HEK293 (cell line): ENCODE results near the gene DBNL.
"Not testable (repeated sequence)": the region's sequence is repeated elsewhere in the genome, so short reads cannot be mapped to it uniquely, and the experiment has no call there.

Source experiments
- CTCF ChIA-PET: fragments of 350-600 bp; formaldehyde crosslinking; extraction: SDS; loops from one replicate; lab custom pipeline; 2021; ENCODE audit warnings: antibody characterized with exemption; lab: Yijun Ruan, JAX
- POLR2A ChIA-PET: fragments of 300-600 bp; formaldehyde crosslinking; extraction: SDS; loops from one replicate; lab custom pipeline; 2020; ENCODE audit warnings: antibody characterized with exemption, inconsistent platforms; lab: Yijun Ruan, JAX
- H3K27ac ChIP-seq: fragments of 200-500 bp; sonication (Bioruptor generic); 2 replicates; pipeline ENCODE4 v1.5.1; 2014; ENCODE audit warnings: low read depth, low read length, control low read depth, inconsistent platforms; ENCODE audit errors: extremely low read depth
- H3K36me3 ChIP-seq, 2 experiments: fragments of 200-500 bp in 1 of 2; sonication (Bioruptor generic) in 1 of 2; 1 replicate in 1 of 2; 2 replicates in 1 of 2; pipeline ENCODE4 v1.5.1; 2014 to 2017; ENCODE audit warnings: inconsistent platforms in 2 of 2, low read length in 2 of 2; ENCODE audit not compliant: control insufficient read depth in 2 of 2, insufficient read depth in 1 of 2
- H3K4me1 ChIP-seq: fragments of 200-500 bp; sonication (Bioruptor generic); 2 replicates; pipeline ENCODE4 v1.5.1; 2014; ENCODE audit warnings: mild to moderate bottlenecking, low read length, inconsistent platforms; ENCODE audit not compliant: control insufficient read depth, insufficient read depth
- H3K4me3 ChIP-seq: 2 replicates; pipeline ENCODE4 v1.5.1; 2011; ENCODE audit warnings: low read depth, mild to moderate bottlenecking, control low read depth, low read length, moderate library complexity
- H3K9me3 ChIP-seq: fragments of 200-500 bp; sonication (Bioruptor generic); 2 replicates; pipeline ENCODE4 v1.5.1; 2014; ENCODE audit warnings: low read depth, low read length, inconsistent platforms; ENCODE audit not compliant: control insufficient read depth, insufficient read depth
- IKZF3 ChIP-seq: fragments of 450-650 bp; IDR thresholded peaks from 2 replicates; pipeline ENCODE4 v1.5.0; 2018; ENCODE audit warnings: missing biosample characterization, mild to moderate bottlenecking, missing genetic modification characterization, moderate library complexity
- KLF1 ChIP-seq: fragments of 450-650 bp; formaldehyde crosslinking; IDR thresholded peaks from 2 replicates; pipeline ENCODE4 v1.5.1; 2016; ENCODE audit warnings: missing biosample characterization, missing genetic modification characterization
- SP3 ChIP-seq: fragments of 450-650 bp; formaldehyde crosslinking; IDR thresholded peaks from 2 replicates; pipeline ENCODE4 v1.5.1; 2016; ENCODE audit warnings: missing biosample characterization, missing genetic modification characterization
- ZNF121 ChIP-seq: fragments of 450-650 bp; formaldehyde crosslinking; IDR thresholded peaks from 2 replicates; pipeline ENCODE4 v1.5.1; 2016; ENCODE audit warnings: missing biosample characterization, missing genetic modification characterization

Gene DBNL

GRCh38 chr7:44030029-44030428, 14.5 kb upstream of the DBNL start:
- TF ChIP-seq KLF1 (tag by site-specific recombination) = peak; percentile 59
- H3K27ac ChIP-seq, POLR2A ChIA-PET, H3K4me3 ChIP-seq, H3K36me3 ChIP-seq, CTCF ChIA-PET, H3K9me3 ChIP-seq, H3K4me1 ChIP-seq: not testable (repeated sequence)

GRCh38 chr7:44031319-44031718, 13.2 kb upstream of the DBNL start:
- POLR2A ChIA-PET, CTCF ChIA-PET: not testable (repeated sequence)

GRCh38 chr7:44032031-44032430, 12.5 kb upstream of the DBNL start:
- CTCF ChIA-PET, H3K27ac ChIP-seq, H3K9me3 ChIP-seq, H3K4me1 ChIP-seq, H3K36me3 ChIP-seq, H3K4me3 ChIP-seq, POLR2A ChIA-PET: not testable (repeated sequence)

More at GRCh38 chr7:44031319-44031718, 13.2 kb upstream of the DBNL start:
- not testable (repeated sequence) for H3K4me1 ChIP-seq, H3K36me3 ChIP-seq, H3K4me3 ChIP-seq, H3K9me3 ChIP-seq, H3K27ac ChIP-seq

GRCh38 chr7:44033971-44034844, 10.3 kb upstream of the DBNL start:
- H3K36me3 ChIP-seq, H3K9me3 ChIP-seq, H3K4me3 ChIP-seq, H3K4me1 ChIP-seq, H3K27ac ChIP-seq, POLR2A ChIA-PET, CTCF ChIA-PET: not testable (repeated sequence)
- TF ChIP-seq ZNF121 (tag by site-specific recombination) = peak; percentile 74

- CTCF ChIA-PET, POLR2A ChIA-PET, H3K9me3 ChIP-seq: not testable (repeated sequence)
These were observed 8.1 kb upstream of the DBNL start for GRCh38 chr7:44036364-44036763.

GRCh38 chr7:44037951-44038350, 6.6 kb upstream of the DBNL start:
- CTCF ChIA-PET, H3K27ac ChIP-seq, POLR2A ChIA-PET: not testable (repeated sequence)

More at GRCh38 chr7:44036364-44036763, 8.1 kb upstream of the DBNL start:
- not testable (repeated sequence) for H3K36me3 ChIP-seq, H3K4me3 ChIP-seq, H3K4me1 ChIP-seq, H3K27ac ChIP-seq
- TF ChIP-seq IKZF3 (tag by site-specific recombination) (peak; percentile 76), SP3 (tag by site-specific recombination) (0 out of 2 replicates have a peak, but pooled peaks have one; percentile 15)

GRCh38 chr7:44038553-44038952, 5.9 kb upstream of the DBNL start:
- H3K27ac ChIP-seq, H3K9me3 ChIP-seq, H3K36me3 ChIP-seq, H3K4me1 ChIP-seq, CTCF ChIA-PET, H3K4me3 ChIP-seq, POLR2A ChIA-PET: not testable (repeated sequence)

More at GRCh38 chr7:44037951-44038350, 6.6 kb upstream of the DBNL start:
- H3K36me3 ChIP-seq, H3K9me3 ChIP-seq, H3K4me1 ChIP-seq, H3K4me3 ChIP-seq: not testable (repeated sequence)
